Cardiac muscle cell (in vitro differentiated cells and primary cell): Measurements from ENCODE around the gene DOCK4. TPM values are rescaled to one million over a fixed set of nuclear protein-coding genes. Genes with fewer than 3 reads are reported as not detected.
A peak's percentile ranks its signal among the peaks of the same experiment; 100 is the strongest.

Source experiments
- DNase-seq, 2 donors: peaks; one replicate each; pipeline versions ENCODE4 v3.0.0 to v3.0.0-alpha.2; 2010 to 2017; ENCODE audit warnings: low read depth in 1 of 2, low spot score in 1 of 2
- H3K27ac ChIP-seq: fragments of 200-600 bp; sonication (generic); 2 replicates; pipeline ENCODE4 v1.5.1; 2016
- H3K27me3 ChIP-seq: fragments of 200-600 bp; sonication (generic); 2 replicates; pipeline ENCODE4 v1.6.0; 2016; ENCODE audit warnings: control low read depth
- H3K36me3 ChIP-seq: fragments of 200-600 bp; sonication (generic); 2 replicates; pipeline ENCODE4 v1.5.1; 2016; ENCODE audit warnings: control low read depth
- H3K4me1 ChIP-seq: fragments of 200-600 bp; sonication (generic); 2 replicates; pipeline ENCODE4 v1.8.1; 2017; ENCODE audit warnings: low read depth, mild to moderate bottlenecking, mixed run types
- H3K4me3 ChIP-seq: fragments of 200-600 bp; sonication (generic); 2 replicates; pipeline ENCODE4 v1.5.1; 2016; ENCODE audit warnings: mild to moderate bottlenecking
- H3K9me3 ChIP-seq: fragments of 200-600 bp; sonication (generic); 2 replicates; pipeline ENCODE4 v1.5.1; 2017; ENCODE audit warnings: low read depth, mild to moderate bottlenecking, control low read depth
- polyA plus RNA-seq: library from polyadenylated mRNA; unstranded; fragments of >200 nt; fragmentation: Nextera tagmentation; extraction: Ambion mirVana; gene quantifications from 2 replicates; pipeline ENCODE4 v1.2.1, GENCODE V29; 2016
- total RNA-seq: library from RNA; depleted of rRNA; stranded (reverse); fragments of >200 nt; gene quantifications from 2 replicates; pipeline ENCODE4 v1.2.3, GENCODE V29; 2016
- TF ChIP-seq, protein P1 (sequence below): IDR thresholded peaks from 2 replicates; pipeline ENCODE4 v1.5.1; 2012; ENCODE audit warnings: low read depth, mild to moderate bottlenecking, low read length

Gene DOCK4
- total and polyA plus RNA-seq, 2 experiments from 2014 or later: 5.3 to 11.4 TPM

DNA sequence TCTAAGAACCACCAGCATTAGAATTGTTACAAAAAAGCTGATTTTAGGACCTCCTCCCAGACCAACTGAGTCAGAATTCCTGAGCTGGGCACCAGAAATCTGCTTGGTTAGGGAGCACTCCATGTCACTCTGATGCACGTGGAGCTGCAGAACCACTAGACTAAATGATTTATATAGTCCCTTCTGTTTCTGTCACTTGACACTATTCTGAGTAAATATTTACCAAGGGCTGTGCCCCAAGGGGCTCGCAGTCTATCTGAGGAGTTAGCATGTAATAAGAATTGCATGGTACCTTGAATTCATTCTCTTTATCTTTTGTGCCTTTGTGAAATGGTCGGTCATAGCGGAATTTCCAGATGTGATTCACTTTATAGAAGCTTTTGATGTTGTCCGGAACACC, 447.9 kb downstream of the DOCK4 start:
- Histone ChIP-seq H3K9me3 (no peaks in the 10 kb centered on the region), H3K27me3 (peaks cover 21% of the 10 kb centered on the region), H3K27ac (no peak overlapping the region), H3K4me3 (no peak overlapping the region), H3K36me3 (peaks cover 4% of the 10 kb centered on the region), H3K4me1 (no peaks in the 10 kb centered on the region)
- DNase-seq: no peak
- TF ChIP-seq, protein P1, sequence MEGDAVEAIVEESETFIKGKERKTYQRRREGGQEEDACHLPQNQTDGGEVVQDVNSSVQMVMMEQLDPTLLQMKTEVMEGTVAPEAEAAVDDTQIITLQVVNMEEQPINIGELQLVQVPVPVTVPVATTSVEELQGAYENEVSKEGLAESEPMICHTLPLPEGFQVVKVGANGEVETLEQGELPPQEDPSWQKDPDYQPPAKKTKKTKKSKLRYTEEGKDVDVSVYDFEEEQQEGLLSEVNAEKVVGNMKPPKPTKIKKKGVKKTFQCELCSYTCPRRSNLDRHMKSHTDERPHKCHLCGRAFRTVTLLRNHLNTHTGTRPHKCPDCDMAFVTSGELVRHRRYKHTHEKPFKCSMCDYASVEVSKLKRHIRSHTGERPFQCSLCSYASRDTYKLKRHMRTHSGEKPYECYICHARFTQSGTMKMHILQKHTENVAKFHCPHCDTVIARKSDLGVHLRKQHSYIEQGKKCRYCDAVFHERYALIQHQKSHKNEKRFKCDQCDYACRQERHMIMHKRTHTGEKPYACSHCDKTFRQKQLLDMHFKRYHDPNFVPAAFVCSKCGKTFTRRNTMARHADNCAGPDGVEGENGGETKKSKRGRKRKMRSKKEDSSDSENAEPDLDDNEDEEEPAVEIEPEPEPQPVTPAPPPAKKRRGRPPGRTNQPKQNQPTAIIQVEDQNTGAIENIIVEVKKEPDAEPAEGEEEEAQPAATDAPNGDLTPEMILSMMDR: no peak

DNA sequence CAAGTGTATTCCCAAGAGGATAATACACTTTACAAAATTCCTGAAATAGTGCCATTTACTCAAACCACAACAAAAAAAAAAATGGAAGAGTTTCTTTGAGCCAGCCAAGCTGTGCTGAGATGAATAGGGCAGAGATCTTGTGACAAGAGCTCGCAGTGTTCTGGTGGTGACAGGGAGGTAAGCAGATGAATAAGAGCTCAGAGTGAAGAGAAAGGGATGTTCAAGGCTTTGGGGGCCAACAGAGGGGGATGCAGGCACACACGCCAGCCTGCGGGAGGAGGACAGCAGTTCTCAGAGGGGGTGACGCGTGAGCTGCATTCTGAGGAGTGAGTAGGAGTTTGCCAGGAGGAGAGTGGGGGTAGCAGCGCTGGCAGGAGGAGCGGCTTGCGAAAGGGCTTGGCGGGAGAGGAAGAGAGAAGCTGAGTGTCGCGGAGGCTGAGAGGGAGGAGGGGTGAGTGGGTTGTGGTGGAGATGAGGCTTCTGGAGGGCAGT, 449.5 kb downstream of the DOCK4 start:
- Histone ChIP-seq H3K4me3 (no peak overlapping the region), H3K36me3 (peaks cover 4% of the 10 kb centered on the region), H3K27ac (no peak overlapping the region), H3K4me1 (no peaks in the 10 kb centered on the region), H3K9me3 (no peaks in the 10 kb centered on the region), H3K27me3 (peaks cover 21% of the 10 kb centered on the region)
- peak in 1 of 2 donors; percentile 91 for DNase-seq
- TF ChIP-seq, protein P1: no peak

DNA sequence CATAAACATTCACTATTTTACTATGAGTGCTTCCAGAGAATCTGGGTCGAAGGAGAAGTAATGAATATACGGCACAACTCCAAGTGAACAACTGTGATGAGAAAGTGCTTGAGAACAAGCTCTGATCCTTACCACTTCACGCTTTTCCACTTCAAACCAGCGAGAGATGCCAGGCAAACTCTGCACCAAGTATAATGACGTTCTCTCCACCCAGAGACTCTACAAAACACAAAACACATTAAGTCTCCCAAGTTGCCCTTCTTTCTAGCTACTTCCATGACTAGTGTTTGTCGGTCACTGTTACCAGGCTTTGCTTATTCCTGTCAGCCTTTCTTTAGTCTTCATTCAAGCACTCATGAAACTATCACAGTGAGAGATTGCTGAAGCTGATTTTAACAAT, 450.8 kb downstream of the DOCK4 start:
- Histone ChIP-seq H3K27me3 (peaks cover 21% of the 10 kb centered on the region), H3K27ac (no peak overlapping the region), H3K4me3 (no peak overlapping the region), H3K4me1 (no peaks in the 10 kb centered on the region), H3K9me3 (no peaks in the 10 kb centered on the region), H3K36me3 (peaks cover 4% of the 10 kb centered on the region)
- DNase-seq: no peak
- TF ChIP-seq, protein P1: no peak

DNA sequence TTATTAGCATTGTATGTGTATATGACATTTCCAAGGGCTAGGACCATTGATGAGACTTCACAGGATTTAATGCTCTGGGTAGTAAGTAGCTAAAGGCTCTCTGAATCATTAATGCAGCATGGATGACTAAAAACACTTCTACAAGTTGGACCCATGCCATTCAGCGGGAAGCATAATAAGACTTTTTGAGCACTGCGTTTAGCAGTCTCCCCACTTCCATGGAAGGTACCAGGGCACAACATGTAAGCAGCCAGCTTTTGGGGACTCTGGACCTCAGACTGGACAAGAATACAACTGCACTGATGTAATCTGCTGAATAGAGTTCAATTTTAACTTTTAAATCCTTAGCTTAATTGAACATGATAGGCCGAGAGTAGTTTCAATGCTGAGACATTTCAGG, 452.2 kb downstream of the DOCK4 start:
- no peak overlapping the region for H3K4me3 ChIP-seq
- TF ChIP-seq, protein P1: no peak
- peak in 1 of 2 donors; percentile 36 for DNase-seq
- no peaks in the 10 kb centered on the region for H3K36me3 ChIP-seq
- H3K9me3 ChIP-seq: no peaks in the 10 kb centered on the region
- H3K27me3 ChIP-seq: peaks cover 18% of the 10 kb centered on the region
- no peaks in the 10 kb centered on the region for H3K4me1 ChIP-seq
- no peak overlapping the region for H3K27ac ChIP-seq

DNA sequence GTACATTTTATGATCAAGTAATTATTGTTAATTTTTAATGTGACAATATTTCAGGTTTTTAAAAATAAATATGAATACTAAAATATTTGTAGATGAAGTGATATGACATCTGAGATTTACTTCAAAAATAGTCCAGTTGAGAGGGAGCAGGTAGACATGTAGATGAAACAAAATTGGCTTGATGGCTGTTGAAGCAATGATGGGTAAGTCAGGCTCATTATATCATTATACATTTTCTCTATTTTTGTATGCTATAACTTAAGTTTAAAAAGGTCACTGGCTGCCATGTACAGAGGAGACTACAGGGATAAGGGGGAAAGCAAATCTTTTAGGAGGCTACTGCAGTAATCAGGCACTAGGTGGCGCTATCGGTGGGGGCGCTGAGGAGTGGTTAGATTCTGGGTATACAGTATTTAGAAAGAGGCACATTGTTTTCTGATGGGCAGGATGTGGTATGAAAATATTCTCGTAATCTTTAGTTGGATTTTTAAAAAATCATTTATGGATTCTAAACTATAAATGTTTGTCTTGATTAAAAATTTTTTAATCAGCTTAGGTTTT, 454.1 kb downstream of the DOCK4 start:
- Histone ChIP-seq H3K4me3 (no peak overlapping the region), H3K9me3 (no peaks in the 10 kb centered on the region), H3K4me1 (no peaks in the 10 kb centered on the region), H3K36me3 (no peaks in the 10 kb centered on the region), H3K27me3 (peaks cover 2% of the 10 kb centered on the region), H3K27ac (no peak overlapping the region)
- TF ChIP-seq, protein P1: peak; percentile 94
- DNase-seq: peak; percentile 63 to 75

DNA sequence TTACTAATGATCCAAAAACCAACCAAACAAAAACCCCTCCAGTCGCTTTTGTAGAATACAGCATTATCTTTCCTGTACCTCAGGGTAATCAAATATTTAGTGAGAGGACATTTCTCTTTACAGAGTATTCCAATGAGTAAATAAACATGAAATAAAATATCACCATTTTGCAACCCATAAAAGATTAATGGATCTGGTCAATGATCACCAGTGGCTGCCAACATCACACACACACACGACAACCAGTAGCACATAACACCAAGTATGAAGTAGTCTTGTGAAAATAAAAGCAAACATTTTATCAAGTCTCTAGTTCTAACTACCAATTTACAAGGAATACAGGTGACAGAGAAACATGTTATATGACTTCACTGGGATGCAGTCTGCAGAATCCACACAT, 455.3 kb downstream of the DOCK4 start:
- no peaks in the 10 kb centered on the region for H3K27me3 ChIP-seq
- TF ChIP-seq, protein P1: no peak
- DNase-seq: no peak
- no peaks in the 10 kb centered on the region for H3K36me3 ChIP-seq
- no peaks in the 10 kb centered on the region for H3K4me1 ChIP-seq
- H3K4me3 ChIP-seq: no peak overlapping the region
- no peaks in the 10 kb centered on the region for H3K9me3 ChIP-seq
- no peak overlapping the region for H3K27ac ChIP-seq
